Left lung (tissue), 10 donors: ENCODE data around the gene UBE2J2. TPM values are rescaled to one million over a fixed set of nuclear protein-coding genes. Genes with fewer than 3 reads are reported as not detected.

Experiments used
- ATAC-seq: fragments of 200-7000 bp; cut with Tn5 transposase; one replicate; pipeline ENCODE4 v1.9.1; 2020; ENCODE audit warnings: moderate library complexity
- DNase-seq, 4 donors: peaks; one replicate each; pipeline ENCODE4 v3.0.0-alpha.2; 2013 to 2020
- H3K27ac ChIP-seq, 2 donors: fragments of 200-600 bp; sonication (generic) in 1 of 2; one replicate each; pipeline versions ENCODE4 v1.5.0 to v1.8.0; 2020 to 2021
- H3K27me3 ChIP-seq, 2 donors: fragments of 200-600 bp; sonication (generic) in 1 of 2; one replicate each; pipeline versions ENCODE4 v1.5.0 to v1.8.0; 2020 to 2021
- H3K36me3 ChIP-seq, 2 donors: fragments of 200-600 bp; sonication (generic) in 1 of 2; one replicate each; pipeline versions ENCODE4 v1.5.0 to v1.8.0; 2020 to 2021
- H3K4me1 ChIP-seq, 2 donors: fragments of 200-600 bp; one replicate each; pipeline ENCODE4 v1.8.0; 2021
- H3K4me3 ChIP-seq, 2 donors: fragments of 200-600 bp; sonication (generic) in 1 of 2; one replicate each; pipeline versions ENCODE4 v1.5.0 to v1.8.0; 2020 to 2021; ENCODE audit warnings: mild to moderate bottlenecking in 1 of 2
- H3K9me3 ChIP-seq, 2 donors: fragments of 200-600 bp; sonication (generic) in 1 of 2; one replicate each; pipeline versions ENCODE4 v1.5.0 to v1.8.0; 2020 to 2021
- CTCF ChIP-seq, 2 donors: fragments of 200-600 bp; sonication (generic) in 1 of 2; IDR thresholded peaks; one replicate each; pipeline versions ENCODE4 v1.5.0 to v1.8.0; 2021; ENCODE audit warnings: antibody characterized with exemption in 2 of 2
- intact Hi-C, 2 donors: fragments of 100-400 bp; cut with DNase I; formaldehyde crosslinking; loops; one replicate each; pipeline versions ENCODE4 v1.11.2 to v1.14.2; 2022
- polyA plus RNA-seq, 6 donors: library from polyadenylated mRNA; unstranded; fragments of 120-200 nt; gene quantifications; one replicate each; pipeline ENCODE4 v1.2.1, GENCODE V29; 2013; ENCODE audit not compliant: insufficient read length in 6 of 6
- total RNA-seq, 2 donors: library from RNA; stranded (reverse); fragmentation: NEBNext Ultra II Directional; extraction: Animal tissue kit (Norgen Biotek cat#: 25700); gene quantifications; one replicate each; pipeline ENCODE4 v1.2.1, GENCODE V29; 2021
- donor health status: DM: no; HTN: yes; CAD: no.
- donor health status: DM: no; HTN: no; CAD: no.

UBE2J2 gene
- total and polyA plus RNA-seq, 8 donors: 42.8 to 68.6 (median 52.1) TPM

DNA sequence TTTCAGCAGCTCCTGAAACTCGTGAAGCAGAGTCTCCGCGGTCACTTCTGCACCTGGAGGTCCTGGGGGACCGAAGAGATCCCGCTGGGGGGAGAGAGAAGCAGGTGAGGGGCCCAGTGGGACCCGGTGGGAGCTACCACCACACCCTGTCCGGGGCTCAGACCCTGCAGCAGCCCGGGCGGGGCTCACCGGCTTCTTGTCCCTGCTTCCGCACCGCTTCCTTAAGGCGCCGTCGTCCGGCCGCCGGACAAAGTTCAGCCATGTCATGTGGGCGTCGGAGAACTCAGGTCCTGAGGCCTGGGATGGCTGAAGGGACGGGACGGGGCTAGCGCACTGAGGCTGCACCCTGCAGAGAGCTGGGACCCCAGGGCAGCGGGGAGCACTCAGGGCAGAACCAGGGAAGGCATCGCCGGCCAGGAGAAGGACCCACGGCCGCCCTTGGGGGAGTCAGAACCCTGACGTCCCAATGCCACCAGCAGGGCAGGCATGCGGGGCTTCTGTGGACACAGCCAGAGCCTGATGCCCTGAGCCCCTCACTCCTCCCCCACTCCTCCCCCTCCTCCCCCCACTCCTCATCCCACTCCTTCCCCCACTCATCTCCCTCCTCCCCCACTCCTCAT lies 29.4 kb downstream of the UBE2J2 start:
- Histone ChIP-seq H3K27me3 (peaks cover 22 to 77% of the 10 kb centered on the region in 2 donors), H3K4me1 (peaks cover 0 to 11% of the 10 kb centered on the region in 2 donors), H3K4me3 (no peak overlapping the region), H3K9me3 (no peaks in the 10 kb centered on the region), H3K27ac (no peak overlapping the region), H3K36me3 (no peaks in the 10 kb centered on the region)
- intact Hi-C loops: loop anchor here in 1 of 2 donors (10.0 kb wide), 1 partner anchor 120 kb away; no protein-coding TSS in a partner anchor
- DNase-seq (no peak), ATAC-seq (no peak)
- no peak for TF ChIP-seq CTCF (IDR thresholded peaks at IDR 0.05)

GRCh38 chr1:1243807-1244191 lies 29.9 kb downstream of the UBE2J2 start:
- Histone ChIP-seq H3K9me3 (no peaks in the 10 kb centered on the region), H3K27ac (no peak overlapping the region), H3K36me3 (no peaks in the 10 kb centered on the region), H3K27me3 (peaks cover 27 to 82% of the 10 kb centered on the region in 2 donors), H3K4me3 (no peak overlapping the region), H3K4me1 (peaks cover 0 to 11% of the 10 kb centered on the region in 2 donors)
- DNase-seq: no peak
- no peak for TF ChIP-seq CTCF (IDR thresholded peaks at IDR 0.05)
- no peak for ATAC-seq
- intact Hi-C loops: loop anchor here in 1 of 2 donors (10.0 kb wide), 1 partner anchor 119 kb away; no protein-coding TSS in a partner anchor

- DNase-seq (no peak), ATAC-seq (no peak)
- Histone ChIP-seq H3K36me3 (no peaks in the 10 kb centered on the region), H3K4me1 (peaks cover 0 to 11% of the 10 kb centered on the region in 2 donors), H3K27me3 (peaks cover 33 to 84% of the 10 kb centered on the region in 2 donors), H3K4me3 (no peak overlapping the region), H3K27ac (no peak overlapping the region), H3K9me3 (no peaks in the 10 kb centered on the region)
- intact Hi-C loops: loop anchor here in 1 of 2 donors (10.0 kb wide), 1 partner anchor 118 kb away; no protein-coding TSS in a partner anchor
- no peak for TF ChIP-seq CTCF (IDR thresholded peaks at IDR 0.05)
Measured at GRCh38 chr1:1243266-1243660, 30.4 kb downstream of the UBE2J2 start.

GRCh38 chr1:1242461-1243265 lies 31.0 kb downstream of the UBE2J2 start:
- Histone ChIP-seq H3K4me3 (no peak overlapping the region), H3K36me3 (no peaks in the 10 kb centered on the region), H3K27ac (no peak overlapping the region), H3K9me3 (no peaks in the 10 kb centered on the region), H3K4me1 (peaks cover 0 to 11% of the 10 kb centered on the region in 2 donors), H3K27me3 (peaks cover 38 to 84% of the 10 kb centered on the region in 2 donors)
- ATAC-seq (no peak), DNase-seq (no peak)
- TF ChIP-seq CTCF (IDR thresholded peaks at IDR 0.05): no peak
- intact Hi-C loops: loop anchor here in 1 of 2 donors (10.0 kb wide), 1 partner anchor 118 kb away; no protein-coding TSS in a partner anchor
